GM21515 (cell line): ENCODE data around the gene SLC16A9.

Experiments
- ATAC-seq: cut with Tn5 transposase; IDR thresholded peaks from one replicate; pipeline ENCODE4 v1.9.1; 2021; ENCODE audit not compliant: unreplicated experiment

Gene SLC16A9

GRCh38 chr10:59719374-59719773 lies 9.7 kb upstream of the SLC16A9 start:
- no peak for ATAC-seq

GRCh38 chr10:59718257-59718656 lies 8.6 kb upstream of the SLC16A9 start:
- ATAC-seq: no peak

GRCh38 chr10:59713196-59713821 lies 3.7 kb upstream of the SLC16A9 start:
- ATAC-seq: no peak

GRCh38 chr10:59711871-59712494 lies 2.3 kb upstream of the SLC16A9 start:
- ATAC-seq: no peak

- no peak for ATAC-seq
Measured at GRCh38 chr10:59708816-59709394, 745 bp downstream of the SLC16A9 start.

- no peak for ATAC-seq
Measured at GRCh38 chr10:59706851-59707797, 2.5 kb downstream of the SLC16A9 start.

GRCh38 chr10:59705931-59706330 lies 3.7 kb downstream of the SLC16A9 start:
- ATAC-seq: no peak

- ATAC-seq: no peak
Measured at GRCh38 chr10:59704630-59705029, 5.0 kb downstream of the SLC16A9 start.

- no peak for ATAC-seq
Measured at GRCh38 chr10:59702347-59702746, 7.3 kb downstream of the SLC16A9 start.

- no peak for ATAC-seq
Measured at GRCh38 chr10:59700709-59701108, 8.9 kb downstream of the SLC16A9 start.

- ATAC-seq: no peak
Measured at GRCh38 chr10:59698326-59698725, 11.3 kb downstream of the SLC16A9 start.

- ATAC-seq: no peak
Measured at GRCh38 chr10:59695637-59696036, 14.0 kb downstream of the SLC16A9 start.

GRCh38 chr10:59694936-59695335 lies 14.7 kb downstream of the SLC16A9 start:
- ATAC-seq: no peak

- ATAC-seq: no peak
Measured at GRCh38 chr10:59692113-59692512, 17.5 kb downstream of the SLC16A9 start.

GRCh38 chr10:59688921-59689351 lies 20.7 kb downstream of the SLC16A9 start:
- ATAC-seq: no peak

GRCh38 chr10:59687657-59688056 lies 22.0 kb downstream of the SLC16A9 start:
- no peak for ATAC-seq

- ATAC-seq: no peak
Measured at GRCh38 chr10:59684006-59684405, 25.6 kb downstream of the SLC16A9 start.

- ATAC-seq: no peak
Measured at GRCh38 chr10:59682986-59683937, 26.4 kb downstream of the SLC16A9 start.

- ATAC-seq: no peak
Measured at GRCh38 chr10:59680199-59680598, 29.5 kb downstream of the SLC16A9 start.

GRCh38 chr10:59678884-59679301 lies 30.8 kb downstream of the SLC16A9 start:
- ATAC-seq: peak; percentile 61
